ENCODE results near the gene RHOBTB1. TPM values are rescaled to one million over a fixed set of nuclear protein-coding genes. Genes with fewer than 3 reads are reported as not detected.
"Not testable (repeated sequence)": the region's sequence is repeated elsewhere in the genome, so short reads cannot be mapped to it uniquely, and the experiment has no call there.

RHOBTB1 gene
- total RNA-seq, 1 donor from 2014 or later: 22.6 TPM

GRCh38 chr10:60869652-60870415 lies 74.2 kb downstream of the RHOBTB1 start:
- DNase-seq (ENCODE audit: low spot score): no peak

- no peak for DNase-seq (ENCODE audit: low spot score)
These were observed 75.0 kb downstream of the RHOBTB1 start for GRCh38 chr10:60868946-60869345.

- DNase-seq (ENCODE audit: low spot score): no peak
These were observed 78.7 kb downstream of the RHOBTB1 start for GRCh38 chr10:60865198-60865783.

- DNase-seq (ENCODE audit: low spot score): no peak
These were observed 80.2 kb downstream of the RHOBTB1 start for GRCh38 chr10:60863796-60864195.

GRCh38 chr10:60862517-60862916 lies 81.5 kb downstream of the RHOBTB1 start:
- no peak for DNase-seq (ENCODE audit: low spot score)

GRCh38 chr10:60856405-60856804 lies 87.6 kb downstream of the RHOBTB1 start:
- DNase-seq (ENCODE audit: low spot score): no peak

- no peak for DNase-seq (ENCODE audit: low spot score)
These were observed 90.3 kb downstream of the RHOBTB1 start for GRCh38 chr10:60853637-60854036.

- DNase-seq (ENCODE audit: low spot score): no peak
These were observed 90.9 kb downstream of the RHOBTB1 start for GRCh38 chr10:60853107-60853506.

GRCh38 chr10:60849740-60850139 lies 94.2 kb downstream of the RHOBTB1 start:
- DNase-seq (ENCODE audit: low spot score): no peak

- no peak for DNase-seq (ENCODE audit: low spot score)
These were observed 94.8 kb downstream of the RHOBTB1 start for GRCh38 chr10:60849217-60849616.

- DNase-seq (ENCODE audit: low spot score): no peak
These were observed 95.3 kb downstream of the RHOBTB1 start for GRCh38 chr10:60848680-60849079.

GRCh38 chr10:60848126-60848525 lies 95.9 kb downstream of the RHOBTB1 start:
- no peak for DNase-seq (ENCODE audit: low spot score)

- no peak for DNase-seq (ENCODE audit: low spot score)
These were observed 97.8 kb downstream of the RHOBTB1 start for GRCh38 chr10:60846173-60846572.

- no peak for DNase-seq (ENCODE audit: low spot score)
These were observed 98.9 kb downstream of the RHOBTB1 start for GRCh38 chr10:60845038-60845437.

GRCh38 chr10:60842694-60843093 lies 101.3 kb downstream of the RHOBTB1 start:
- DNase-seq (ENCODE audit: low spot score): no peak

GRCh38 chr10:60841227-60841626 lies 102.8 kb downstream of the RHOBTB1 start:
- DNase-seq (ENCODE audit: low spot score): not testable (repeated sequence)

- DNase-seq (ENCODE audit: low spot score): no peak
These were observed 108.9 kb downstream of the RHOBTB1 start for GRCh38 chr10:60835049-60835448.

GRCh38 chr10:60834401-60834800 lies 109.6 kb downstream of the RHOBTB1 start:
- DNase-seq (ENCODE audit: low spot score): no peak

GRCh38 chr10:60832136-60832535 lies 111.8 kb downstream of the RHOBTB1 start:
- DNase-seq (ENCODE audit: low spot score): not testable (repeated sequence)

GRCh38 chr10:60828489-60828852 lies 115.5 kb downstream of the RHOBTB1 start:
- no peak for DNase-seq (ENCODE audit: low spot score)

- DNase-seq (ENCODE audit: low spot score): no peak
These were observed 116.0 kb downstream of the RHOBTB1 start for GRCh38 chr10:60827791-60828488.

GRCh38 chr10:60825520-60825919 lies 118.5 kb downstream of the RHOBTB1 start:
- no peak for DNase-seq (ENCODE audit: low spot score)

All from mesenteric fat pad (tissue), 1 donor.